DMS 273 treated with DMSO at 0.1 percent for 48 hours (cell line): ENCODE measurements around the gene ADAM22.
"Not testable (repeated sequence)": the region's sequence is repeated elsewhere in the genome, so short reads cannot be mapped to it uniquely, and the experiment has no call there.

Experiments
- DNase-seq: peaks from one replicate; lab custom pipeline; 2025; lab: John Stamatoyannopoulos, UW

ADAM22 gene, protein sequence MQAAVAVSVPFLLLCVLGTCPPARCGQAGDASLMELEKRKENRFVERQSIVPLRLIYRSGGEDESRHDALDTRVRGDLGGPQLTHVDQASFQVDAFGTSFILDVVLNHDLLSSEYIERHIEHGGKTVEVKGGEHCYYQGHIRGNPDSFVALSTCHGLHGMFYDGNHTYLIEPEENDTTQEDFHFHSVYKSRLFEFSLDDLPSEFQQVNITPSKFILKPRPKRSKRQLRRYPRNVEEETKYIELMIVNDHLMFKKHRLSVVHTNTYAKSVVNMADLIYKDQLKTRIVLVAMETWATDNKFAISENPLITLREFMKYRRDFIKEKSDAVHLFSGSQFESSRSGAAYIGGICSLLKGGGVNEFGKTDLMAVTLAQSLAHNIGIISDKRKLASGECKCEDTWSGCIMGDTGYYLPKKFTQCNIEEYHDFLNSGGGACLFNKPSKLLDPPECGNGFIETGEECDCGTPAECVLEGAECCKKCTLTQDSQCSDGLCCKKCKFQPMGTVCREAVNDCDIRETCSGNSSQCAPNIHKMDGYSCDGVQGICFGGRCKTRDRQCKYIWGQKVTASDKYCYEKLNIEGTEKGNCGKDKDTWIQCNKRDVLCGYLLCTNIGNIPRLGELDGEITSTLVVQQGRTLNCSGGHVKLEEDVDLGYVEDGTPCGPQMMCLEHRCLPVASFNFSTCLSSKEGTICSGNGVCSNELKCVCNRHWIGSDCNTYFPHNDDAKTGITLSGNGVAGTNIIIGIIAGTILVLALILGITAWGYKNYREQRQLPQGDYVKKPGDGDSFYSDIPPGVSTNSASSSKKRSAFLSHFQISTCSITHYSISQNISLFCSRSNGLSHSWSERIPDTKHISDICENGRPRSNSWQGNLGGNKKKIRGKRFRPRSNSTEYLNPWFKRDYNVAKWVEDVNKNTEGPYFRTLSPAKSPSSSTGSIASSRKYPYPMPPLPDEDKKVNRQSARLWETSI

DNA sequence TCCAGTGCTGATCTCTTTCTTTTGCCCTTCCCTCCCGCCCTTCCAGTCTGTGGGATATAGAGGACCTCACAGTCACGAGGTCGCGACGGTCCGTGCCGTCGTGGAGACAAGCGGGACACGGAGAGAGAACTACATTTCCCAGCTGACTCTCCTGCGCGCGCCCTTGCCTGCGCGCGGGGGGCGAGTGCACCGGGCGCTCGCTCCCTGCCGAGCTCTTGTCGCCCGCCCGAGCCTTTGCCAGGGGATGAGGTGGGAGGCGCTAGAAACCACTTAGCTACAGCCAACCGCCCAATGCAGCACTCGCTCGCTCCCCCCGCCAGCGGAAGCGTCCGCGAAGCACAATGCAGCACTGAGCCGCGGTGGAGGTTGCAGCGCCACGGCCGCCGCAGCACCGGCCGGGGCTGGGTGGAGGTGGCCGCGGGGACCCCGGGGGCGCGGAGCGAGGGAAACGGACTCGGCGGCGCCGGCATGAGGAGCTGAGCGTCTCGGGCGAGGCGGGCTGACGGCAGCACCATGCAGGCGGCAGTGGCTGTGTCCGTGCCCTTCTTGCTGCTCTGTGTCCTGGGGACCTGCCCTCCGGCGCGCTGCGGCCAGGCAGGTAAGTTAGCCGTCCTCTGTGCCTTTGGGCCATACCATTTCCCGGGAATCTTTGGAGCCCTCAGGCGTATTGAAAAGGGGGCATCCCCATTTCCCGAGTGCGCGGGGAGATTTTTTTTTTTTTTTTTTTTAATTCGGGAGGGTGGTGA lies at the start of gene ADAM22:
Gene ADAM22, plus strand, starts transcription at position 299 of the 746 bp plus-strand sequence. Its CDS starts 215 bp downstream, at position 514.
- peak; percentile 97 for DNase-seq

DNA sequence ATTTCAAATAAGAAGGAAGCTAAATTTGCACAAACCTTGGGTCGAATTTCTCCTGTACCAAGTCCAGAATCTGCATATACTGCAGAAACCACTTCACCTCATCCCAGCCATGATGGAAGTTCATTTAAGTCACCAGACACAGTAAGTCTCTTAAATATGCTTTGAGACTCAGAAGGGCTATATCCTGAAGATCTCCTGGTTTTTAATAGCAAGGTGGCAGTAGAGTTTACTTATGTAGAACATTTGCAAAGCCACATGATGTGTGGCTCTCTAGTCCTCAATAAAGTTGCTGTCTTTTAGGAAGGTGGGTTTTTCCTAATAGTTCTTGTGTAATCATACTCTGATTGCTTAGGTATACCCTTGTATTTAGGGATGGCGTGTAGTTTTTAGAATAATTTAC lies 49.0 kb upstream of the ADAM22 start:
- DNase-seq, result no peak

DNA sequence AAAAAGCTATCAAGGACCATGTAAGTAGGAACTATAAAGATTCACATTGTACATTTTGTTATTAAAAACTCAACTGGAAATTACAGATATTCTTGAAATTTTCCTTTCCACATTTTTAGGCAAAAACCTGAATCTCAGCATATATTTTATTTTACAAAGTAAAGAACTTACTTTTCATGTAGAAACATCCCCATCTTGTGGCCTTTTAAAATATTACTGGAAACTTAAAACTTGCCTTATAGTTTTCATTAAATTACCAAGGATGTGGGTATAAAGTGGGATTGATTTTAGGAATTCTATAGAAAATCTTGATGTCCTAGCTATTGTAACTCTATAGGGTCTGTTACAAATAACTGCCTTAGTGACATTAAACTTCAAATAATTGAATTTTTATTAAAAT lies 47.2 kb upstream of the ADAM22 start:
- peak; percentile 28 for DNase-seq

DNA sequence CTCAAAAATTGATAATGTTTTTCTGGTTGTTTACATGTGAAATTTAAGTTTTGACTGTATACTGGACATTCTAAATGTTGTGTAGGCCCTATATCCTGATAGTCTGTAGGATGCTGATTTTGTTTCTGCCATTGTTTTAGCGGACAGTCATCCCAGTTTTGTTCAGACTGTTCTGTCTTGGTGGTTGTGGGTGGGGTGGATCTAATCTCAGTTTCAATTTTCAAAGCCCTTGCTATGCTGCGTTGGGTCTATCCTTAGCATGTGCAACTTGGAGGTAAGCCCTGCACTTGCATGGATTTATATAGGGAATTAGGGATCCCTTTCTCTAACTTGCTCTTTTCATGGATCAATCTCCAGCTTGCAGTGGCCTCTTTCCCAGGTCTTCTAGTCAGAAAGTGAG lies 38.7 kb upstream of the ADAM22 start:
- DNase-seq, result no peak

DNA sequence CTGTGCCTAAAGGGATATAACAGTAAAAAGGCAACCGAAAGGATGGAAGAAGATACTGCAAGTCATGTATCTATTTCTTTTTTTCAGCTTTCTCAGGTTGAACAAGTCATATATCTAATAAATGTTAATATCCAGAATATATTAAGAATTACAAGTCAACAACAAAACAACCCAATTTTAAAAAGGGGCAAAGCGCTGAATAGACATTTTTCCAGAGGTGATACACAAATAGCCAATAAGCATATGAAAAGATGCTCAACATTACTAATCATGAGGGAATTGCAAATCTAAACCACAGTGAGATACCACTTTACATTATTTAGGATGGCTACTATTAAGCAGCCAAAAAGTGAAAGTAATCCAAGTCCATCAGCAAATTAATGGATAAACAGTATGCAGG lies 34.8 kb upstream of the ADAM22 start:
- DNase-seq, result no peak

DNA sequence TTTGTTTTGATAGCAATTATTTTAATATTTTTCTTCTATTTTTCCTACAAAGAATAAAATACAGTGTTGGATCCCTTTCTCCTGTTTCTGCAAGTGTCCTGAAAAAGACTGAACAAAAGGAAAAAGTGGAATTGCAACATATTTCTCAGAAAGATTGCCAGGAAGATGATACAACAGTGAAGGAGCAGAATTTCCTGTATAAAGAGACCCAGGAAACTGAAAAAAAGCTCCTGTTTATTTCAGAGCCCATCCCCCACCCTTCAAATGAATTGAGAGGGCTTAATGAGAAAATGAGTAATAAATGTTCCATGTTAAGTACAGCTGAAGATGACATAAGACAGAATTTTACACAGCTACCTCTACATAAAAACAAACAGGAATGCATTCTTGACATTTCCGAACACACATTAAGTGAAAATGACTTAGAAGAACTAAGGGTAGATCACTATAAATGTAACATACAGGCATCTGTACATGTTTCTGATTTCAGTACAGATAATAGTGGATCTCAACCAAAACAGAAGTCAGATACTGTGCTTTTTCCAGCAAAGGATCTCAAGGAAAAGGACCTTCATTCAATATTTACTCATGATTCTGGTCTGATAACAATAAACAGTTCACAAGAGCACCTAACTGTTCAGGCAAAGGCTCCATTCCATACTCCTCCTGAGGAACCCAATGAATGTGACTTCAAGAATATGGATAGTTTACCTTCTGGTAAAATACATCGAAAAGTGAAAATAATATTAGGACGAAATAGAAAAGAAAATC lies 26.7 kb upstream of the ADAM22 start:
- DNase-seq, result not testable (repeated sequence)

DNA sequence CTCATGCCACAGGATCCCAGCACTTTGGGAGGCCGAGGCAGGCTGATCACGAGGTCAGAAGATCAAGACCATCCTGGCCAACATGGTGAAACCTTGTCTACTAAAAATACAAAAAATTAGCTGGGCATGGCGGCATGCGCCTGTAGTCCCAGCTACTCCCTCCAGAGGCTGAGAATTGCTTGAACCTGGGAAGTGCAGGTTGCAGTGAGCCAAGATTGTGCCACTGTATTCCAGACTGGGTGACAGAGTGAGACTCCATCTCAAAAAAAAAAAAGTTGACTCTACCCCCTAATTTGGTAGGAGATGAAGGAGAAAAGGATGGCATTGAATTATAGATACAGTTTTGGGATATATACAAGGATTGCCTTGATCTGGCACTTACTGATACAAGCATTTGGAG lies 25.2 kb upstream of the ADAM22 start:
- DNase-seq, result not testable (repeated sequence)

DNA sequence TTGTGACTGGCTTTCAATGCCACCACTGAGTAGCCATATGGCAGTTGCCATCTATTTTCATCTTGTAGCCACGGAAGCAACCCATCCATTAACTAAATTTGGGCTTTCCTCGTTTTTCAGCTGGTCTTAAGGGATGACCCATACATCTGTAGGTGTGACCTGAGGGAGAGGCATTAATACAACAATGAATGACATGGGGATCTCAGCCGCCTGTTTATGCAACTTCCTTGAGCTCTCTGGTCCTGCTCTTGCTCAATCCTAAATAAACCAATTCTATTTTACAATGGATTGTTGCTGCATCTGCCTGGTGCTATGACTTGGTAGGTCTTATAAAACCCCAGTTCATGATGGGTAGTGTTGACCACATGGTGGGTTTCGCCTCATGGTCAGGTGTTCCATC lies 21.9 kb upstream of the ADAM22 start:
- no peak for DNase-seq

DNA sequence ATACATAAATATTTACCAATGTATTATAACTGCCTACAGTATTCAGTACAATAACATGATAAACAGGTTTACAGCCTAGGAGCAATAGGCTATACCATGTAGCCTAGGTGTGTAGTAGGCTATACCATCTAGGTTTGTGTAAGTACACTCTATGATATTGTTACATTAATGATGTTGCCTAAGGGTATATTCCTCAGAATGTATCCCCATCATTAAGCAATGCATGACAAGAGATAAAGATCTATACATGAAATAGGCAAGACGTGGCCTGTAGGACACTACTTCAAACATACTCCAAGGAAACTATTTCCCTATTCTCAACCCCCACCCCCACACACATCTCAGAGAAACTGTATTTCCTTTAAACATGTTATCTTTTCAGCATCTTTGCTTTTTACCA lies 15.3 kb upstream of the ADAM22 start:
- DNase-seq, result no peak

DNA sequence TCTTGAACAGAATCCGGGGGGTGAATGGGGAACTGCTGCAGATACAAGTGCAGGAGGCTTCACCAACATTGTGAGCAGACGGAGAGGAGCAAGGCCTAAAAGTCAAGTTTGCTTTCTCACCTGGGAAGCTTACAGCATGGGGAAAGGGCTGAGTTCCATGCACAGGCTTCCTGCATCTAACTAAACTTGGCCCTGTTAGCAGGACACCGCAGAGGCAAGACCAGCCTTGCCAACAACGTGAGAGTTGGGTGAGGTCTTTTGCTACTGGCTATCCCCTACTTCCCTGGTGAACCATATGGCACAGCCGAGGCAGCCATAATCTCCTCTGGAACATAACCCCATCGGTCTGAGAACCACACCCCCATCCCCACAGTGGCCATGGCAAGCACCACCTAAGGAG lies 14.2 kb upstream of the ADAM22 start:
- no peak for DNase-seq

DNA sequence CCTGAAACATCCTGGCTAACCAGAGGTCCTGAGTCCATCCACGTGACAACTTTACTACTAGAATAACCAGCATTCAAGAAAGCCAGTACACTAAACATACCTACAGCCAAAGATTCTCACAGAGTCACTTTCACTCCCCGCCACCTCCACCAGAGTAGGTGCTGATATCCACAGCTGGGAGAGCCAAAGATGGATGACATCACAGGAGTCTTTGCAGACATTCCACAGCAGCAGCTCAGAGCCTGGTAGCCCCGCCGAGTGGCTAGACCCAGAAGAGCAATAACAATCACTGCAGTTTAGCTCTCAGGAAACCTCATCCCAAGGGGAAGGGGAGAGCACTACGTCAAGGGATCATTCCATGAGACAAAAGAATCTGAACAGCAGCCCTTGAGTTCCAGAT lies 13.5 kb upstream of the ADAM22 start:
- no peak for DNase-seq

DNA sequence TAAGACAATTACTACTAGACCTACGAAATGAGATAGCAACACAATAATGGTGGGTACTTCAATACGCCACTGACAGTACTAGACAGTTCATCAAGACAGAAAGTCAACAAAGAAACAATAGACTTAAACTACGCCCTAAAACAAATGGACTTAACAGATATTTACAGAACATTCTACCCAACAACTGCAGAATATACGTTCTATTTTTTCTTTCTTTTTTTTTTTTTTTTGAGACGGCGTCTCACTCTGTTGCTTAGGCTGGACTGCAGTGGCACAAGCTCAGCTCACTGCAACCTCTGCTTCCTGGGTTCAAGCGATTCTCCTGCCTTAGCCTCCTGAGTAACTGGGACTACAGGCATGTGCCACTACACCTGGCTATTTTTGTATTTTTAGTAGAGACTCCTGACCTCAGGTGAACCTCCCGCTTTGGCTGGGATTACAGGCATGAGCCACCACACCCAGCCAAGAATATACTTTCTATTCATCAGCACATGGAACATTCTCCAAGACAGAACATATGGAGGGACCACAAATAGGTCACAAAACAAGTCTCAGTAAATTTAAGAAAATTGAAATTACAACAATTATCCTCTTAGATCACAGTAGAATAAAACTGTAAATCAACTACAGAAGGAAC lies 11.2 kb upstream of the ADAM22 start:
- DNase-seq, result not testable (repeated sequence)

DNA sequence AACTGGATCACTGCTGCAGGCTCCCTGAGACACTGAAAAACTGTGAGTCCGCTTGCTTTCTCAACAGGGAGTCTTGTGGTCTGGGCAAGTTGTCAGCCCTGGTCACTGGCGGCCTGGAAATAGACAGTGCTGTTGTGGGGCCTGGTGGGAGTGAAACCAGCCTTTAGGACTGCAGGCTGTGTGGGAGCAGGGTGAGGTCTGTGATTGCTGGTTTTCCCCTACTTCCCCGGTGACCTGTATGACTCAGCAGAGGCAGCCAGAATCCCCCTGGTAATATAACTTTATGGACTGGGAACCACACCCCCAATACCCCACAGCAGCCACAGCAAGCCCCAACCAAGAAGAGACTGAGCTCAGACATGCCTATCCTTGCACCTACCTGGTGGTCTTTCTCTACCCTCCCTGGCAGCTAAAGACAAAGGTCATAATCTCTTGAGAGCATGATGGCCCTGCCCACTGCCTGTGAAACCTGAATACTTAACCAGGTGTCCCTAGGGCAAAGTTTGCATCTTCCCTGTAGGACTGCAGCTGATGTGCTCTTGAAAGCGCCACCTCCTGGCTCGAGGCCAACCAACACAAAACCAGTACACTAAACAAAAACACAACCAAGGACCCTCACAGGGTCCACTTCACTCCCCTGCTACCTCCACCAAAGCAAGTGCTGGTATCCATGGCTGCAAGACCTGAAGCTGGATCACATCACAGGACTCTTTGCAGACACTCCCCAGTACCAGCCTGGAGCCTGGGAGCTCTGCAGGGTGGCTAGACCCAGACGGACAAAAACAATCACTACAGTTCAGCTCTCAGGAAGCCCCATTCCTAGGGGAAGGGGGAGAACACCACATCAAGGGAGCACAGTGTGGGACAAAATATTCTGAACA lies 7.2 kb upstream of the ADAM22 start:
- DNase-seq, result no peak

DNA sequence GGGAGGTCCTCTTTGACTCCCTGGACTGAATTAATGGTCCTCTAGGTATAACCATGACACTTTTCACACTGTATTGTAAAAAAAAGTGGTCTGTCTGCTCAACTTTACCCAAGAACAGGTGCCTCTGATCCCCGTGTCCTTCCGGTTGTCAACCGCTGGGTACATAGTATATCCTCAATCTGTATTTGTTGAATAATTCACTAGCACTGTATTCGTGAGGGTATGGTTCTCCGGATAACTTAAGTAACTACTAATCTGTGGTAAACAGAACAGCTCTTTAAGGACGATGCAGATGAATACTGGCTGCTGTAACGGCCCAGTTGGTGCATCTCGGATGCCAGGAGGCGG lies 472 bp upstream of the ADAM22 start:
- DNase-seq, result no peak

DNA sequence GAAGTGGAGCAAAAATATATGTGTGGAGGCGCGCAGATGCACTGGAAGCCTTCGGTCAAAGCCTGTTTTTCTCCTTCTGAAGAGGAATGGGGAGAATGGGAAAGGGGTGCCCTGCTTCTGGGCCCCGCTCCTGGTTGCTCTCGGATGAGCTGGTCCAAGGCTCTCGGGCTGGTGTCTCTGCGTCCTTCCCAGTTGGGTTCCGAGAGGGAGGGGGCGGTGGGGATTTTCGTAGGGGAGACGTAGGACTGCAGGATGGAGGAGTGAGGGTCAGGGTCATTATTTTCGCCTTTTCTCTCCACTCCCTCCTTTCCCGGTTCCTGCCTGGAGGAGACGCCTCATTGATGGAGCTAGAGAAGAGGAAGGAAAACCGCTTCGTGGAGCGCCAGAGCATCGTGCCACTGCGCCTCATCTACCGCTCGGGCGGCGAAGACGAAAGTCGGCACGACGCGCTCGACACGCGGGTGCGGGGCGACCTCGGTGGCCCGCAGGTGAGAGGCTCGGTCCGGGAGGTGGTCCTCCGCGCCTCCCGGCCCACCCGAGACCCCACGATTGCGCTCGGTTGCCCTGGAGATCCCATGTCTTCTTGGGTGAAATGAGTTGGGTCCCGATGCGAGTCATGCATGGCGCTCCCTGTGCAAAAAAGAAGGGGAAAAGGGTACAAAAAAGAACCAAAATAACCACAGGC lies 790 bp downstream of the ADAM22 start:
- DNase-seq, result no peak

DNA sequence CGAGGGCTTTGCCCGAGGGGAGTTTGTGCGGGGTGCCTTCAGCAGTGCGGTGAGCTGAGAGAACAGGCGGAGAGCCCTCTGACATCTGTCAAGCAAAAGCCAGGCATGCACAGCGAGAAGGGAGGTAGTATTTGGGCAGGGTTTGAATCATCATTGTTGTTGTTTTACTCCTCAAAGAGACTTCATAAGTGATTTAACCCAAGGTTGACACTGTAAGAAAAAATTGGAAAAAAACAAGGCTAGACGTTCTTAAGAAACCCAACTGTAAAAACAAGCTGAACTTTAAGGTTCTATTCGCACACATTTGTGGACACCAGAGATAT lies 1.3 kb downstream of the ADAM22 start:
- no peak for DNase-seq

DNA sequence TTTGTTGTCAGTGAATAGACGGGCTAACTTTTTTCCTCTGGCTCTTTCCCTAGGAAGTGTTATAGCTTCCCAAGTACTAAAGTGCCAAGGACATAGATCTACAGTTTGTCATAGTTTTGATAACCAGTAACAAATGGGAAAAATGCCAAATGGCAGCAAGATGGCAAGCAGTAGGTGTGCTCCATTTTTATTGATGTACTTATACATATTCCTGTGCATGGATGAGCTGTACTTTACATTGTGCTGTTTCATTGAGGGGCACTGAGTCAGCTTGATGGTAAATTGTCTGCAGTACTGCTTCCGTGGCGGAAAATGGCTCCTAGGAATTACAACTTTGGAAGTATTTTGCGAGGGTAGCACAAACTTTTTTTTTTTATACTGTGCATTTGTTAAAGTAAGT lies 7.1 kb downstream of the ADAM22 start:
- no peak for DNase-seq

DNA sequence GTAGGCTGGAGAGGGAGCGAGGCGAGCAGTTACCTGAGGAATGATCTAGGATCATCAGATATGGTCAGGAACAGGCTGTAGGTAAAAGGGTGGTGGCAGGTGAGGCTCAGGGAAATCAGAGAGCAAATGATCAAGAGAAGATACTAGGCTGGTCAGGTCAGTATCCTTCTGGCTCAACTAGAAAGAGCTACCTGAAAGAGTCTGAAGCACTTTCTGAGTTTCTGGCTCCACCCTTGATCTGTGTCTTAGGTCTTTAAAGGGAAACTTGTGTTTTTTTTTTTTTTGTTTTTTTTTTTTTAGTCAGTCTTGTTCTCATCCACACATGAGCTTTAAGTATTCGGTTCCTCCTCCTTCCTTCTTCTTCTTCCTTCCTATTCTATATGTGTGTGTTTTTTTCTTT lies 10.5 kb downstream of the ADAM22 start:
- DNase-seq, result no peak

DNA sequence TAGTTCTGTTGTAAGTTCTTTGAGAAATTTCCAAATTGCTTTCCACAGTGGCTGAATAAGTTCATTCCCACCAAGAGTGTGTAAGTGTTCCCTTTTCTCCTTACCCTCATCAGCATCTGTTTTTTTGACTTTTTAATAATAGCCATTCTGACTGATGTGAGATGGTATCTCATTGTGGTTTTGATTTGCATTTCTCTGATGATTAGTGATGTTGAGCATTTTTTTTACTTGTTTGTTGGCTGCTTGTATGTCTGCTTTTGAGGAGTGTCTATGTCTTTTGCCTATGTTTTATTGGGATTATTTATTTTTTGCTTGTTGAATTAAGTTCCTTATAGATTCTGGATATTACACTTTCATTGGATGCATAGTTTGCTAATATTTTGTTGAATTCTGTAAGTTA lies 11.9 kb downstream of the ADAM22 start:
- not testable (repeated sequence) for DNase-seq

DNA sequence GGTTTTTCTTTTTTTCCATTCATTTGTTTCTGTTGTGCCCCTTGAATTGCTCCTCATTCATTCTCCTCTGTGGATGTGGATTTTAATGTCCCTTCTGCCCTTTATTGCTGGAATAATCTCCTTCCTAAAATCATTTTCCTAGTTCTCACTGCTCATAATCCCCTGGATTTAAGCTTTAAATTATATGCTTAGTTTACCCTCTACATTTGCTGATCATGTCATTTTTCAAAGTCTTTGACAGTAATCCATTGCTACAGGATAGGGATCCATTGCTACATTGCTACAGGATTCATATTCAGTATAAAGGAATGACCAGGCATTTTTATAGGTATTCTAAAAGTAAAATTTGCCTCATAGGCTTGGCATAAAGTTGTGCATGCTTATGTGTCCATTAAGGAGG lies 14.3 kb downstream of the ADAM22 start:
- DNase-seq, result no peak
